ENCODE data around the gene FAM3D. TPM values are rescaled to one million over a fixed set of nuclear protein-coding genes. Genes with fewer than 3 reads are reported as not detected.
"Not testable (repeated sequence)": the region's sequence is repeated elsewhere in the genome, so short reads cannot be mapped to it uniquely, and the experiment has no call there.

FAM3D gene
- total RNA-seq, 2 donors from 2014 or later = 646 to 707 TPM

DNA sequence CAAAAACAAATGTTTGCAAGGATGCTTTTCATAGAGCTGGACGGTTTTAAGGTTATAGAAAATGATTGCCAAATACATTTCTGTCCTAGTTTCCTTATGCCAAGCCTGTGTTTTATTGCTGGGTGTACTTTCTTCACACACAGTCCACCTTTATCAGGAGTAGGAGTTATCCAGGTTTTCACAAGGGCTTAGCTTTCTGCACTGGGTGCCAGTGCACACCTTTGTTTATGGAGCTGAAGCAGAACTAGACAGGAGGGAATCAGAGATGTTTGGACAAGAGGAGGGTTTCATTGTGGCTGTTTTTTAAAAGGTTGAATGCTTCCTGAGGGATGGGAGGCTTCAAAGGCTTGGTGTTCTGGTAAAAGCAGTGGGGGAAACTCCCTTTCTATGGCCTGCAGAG lies 29.5 kb upstream of the FAM3D start:
- Histone ChIP-seq H3K27me3 (no peaks in the 10 kb centered on the region), H3K36me3 (no peaks in the 10 kb centered on the region), H3K9me3 (no peaks in the 10 kb centered on the region), H3K4me1 (peaks cover 6% of the 10 kb centered on the region), H3K9ac (ENCODE audit: low read depth in 2 of 2, low read length in 2 of 2) (peak overlapping the region in 1 of 2 donors; percentile 44), H3K27ac (peak overlapping the region; percentile 80), H3K4me3 (no peak overlapping the region)
- DNase-seq = peak; percentile 66
- TF ChIP-seq, protein P1, sequence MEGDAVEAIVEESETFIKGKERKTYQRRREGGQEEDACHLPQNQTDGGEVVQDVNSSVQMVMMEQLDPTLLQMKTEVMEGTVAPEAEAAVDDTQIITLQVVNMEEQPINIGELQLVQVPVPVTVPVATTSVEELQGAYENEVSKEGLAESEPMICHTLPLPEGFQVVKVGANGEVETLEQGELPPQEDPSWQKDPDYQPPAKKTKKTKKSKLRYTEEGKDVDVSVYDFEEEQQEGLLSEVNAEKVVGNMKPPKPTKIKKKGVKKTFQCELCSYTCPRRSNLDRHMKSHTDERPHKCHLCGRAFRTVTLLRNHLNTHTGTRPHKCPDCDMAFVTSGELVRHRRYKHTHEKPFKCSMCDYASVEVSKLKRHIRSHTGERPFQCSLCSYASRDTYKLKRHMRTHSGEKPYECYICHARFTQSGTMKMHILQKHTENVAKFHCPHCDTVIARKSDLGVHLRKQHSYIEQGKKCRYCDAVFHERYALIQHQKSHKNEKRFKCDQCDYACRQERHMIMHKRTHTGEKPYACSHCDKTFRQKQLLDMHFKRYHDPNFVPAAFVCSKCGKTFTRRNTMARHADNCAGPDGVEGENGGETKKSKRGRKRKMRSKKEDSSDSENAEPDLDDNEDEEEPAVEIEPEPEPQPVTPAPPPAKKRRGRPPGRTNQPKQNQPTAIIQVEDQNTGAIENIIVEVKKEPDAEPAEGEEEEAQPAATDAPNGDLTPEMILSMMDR (IDR thresholded peaks at IDR 0.05) = no peak
- intact Hi-C loops (cut with DNase I) = no loop called here

DNA sequence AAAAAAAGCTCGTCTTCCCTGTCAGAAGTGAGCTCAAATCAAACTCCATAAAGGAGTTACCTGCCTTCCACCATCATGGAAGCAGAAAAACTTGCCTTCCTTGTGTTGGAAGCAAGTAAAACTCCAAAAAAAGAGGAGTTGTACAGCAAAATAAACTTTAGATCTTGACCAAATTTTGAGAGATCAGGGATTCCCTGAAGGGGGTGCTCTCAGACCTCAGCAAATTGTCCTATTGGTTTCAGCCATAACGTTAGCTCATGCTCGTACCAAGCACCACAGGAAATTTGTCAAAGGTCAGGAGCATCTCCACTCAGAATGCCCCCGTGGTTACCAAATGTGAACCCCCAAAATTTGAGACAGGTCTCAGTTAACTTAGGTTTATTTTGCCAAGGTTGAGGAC lies 28.7 kb upstream of the FAM3D start:
- intact Hi-C loops (cut with DNase I); H3K9me3 ChIP-seq; H3K9ac ChIP-seq (ENCODE audit: low read depth in 2 of 2, low read length in 2 of 2); H3K4me1 ChIP-seq; DNase-seq; H3K27me3 ChIP-seq; H3K36me3 ChIP-seq; H3K4me3 ChIP-seq: not testable (repeated sequence)
- H3K27ac ChIP-seq = peak overlapping the region; percentile 80

DNA sequence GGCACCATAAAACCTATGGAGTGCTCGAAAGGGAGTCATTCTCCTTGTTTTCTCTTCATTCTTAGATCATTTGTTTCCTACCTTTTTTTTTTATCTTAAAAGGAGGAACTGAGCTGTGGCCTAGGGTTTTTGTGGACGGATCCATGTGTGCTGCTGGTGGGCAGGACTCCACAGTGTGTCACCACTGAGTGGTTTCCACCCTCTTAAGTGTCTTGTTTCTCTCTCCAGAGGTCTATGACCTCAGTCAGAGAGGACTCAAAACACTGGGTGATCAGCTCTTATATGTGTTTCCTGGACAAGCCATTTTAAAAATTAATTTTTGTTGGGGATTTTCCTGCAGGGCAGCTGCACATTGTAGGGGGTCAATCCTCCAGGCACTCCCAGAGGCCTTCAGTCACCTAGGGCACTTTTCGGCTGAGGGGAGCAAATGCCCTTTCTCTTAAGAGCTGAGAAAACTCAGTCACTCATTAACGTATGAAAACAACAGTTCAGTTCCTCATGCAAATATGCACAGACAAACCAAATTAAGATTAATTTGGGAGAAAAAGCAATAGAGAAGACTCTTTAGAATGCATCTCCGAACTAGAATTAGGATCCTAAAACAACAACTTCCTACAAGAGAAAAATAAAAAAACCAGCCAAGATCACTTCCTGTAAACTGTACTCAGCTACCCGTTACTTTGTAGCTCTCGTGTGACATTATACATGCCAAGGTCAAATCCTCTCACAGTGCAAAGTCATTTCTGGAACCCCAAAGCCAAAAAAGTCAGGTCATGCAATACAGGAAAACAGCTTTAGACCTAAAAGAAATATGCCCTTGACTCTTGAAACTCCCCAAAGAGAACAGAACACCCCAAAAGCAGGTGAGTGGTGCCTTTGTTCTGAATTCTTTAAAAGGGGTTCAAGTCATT lies 27.6 kb upstream of the FAM3D start:
- no peaks in the 10 kb centered on the region for H3K9me3 ChIP-seq
- peak overlapping the region; percentile 80 for H3K27ac ChIP-seq
- peaks cover 6% of the 10 kb centered on the region for H3K4me1 ChIP-seq
- H3K9ac ChIP-seq (ENCODE audit: low read depth in 2 of 2, low read length in 2 of 2) = peak overlapping the region in 1 of 2 donors; percentile 34
- H3K27me3 ChIP-seq = no peaks in the 10 kb centered on the region
- intact Hi-C loops (cut with DNase I) = no loop called here
- H3K36me3 ChIP-seq = no peaks in the 10 kb centered on the region
- no peak overlapping the region for H3K4me3 ChIP-seq
- TF ChIP-seq, protein P1 (IDR thresholded peaks at IDR 0.05) = no peak
- DNase-seq = no peak

DNA sequence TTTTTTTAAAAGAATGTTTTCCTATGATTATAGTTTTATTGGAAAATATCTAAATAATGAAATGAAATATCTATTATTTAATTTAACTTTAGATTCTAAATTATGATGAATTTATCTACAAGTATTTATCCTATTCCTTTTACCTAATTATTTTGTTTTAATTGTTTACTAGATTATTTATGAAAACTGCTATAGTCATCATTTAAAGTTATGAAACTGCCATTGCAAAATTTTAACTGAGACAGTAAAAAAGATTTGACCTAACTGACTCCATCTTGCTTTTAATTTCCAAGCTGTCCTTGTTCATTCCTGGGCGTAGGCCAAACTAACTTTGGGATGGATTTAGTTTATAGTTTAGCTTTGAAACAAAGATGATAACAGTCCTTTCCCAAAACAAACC lies 25.9 kb upstream of the FAM3D start:
- DNase-seq = no peak
- H3K9me3 ChIP-seq = no peaks in the 10 kb centered on the region
- H3K27ac ChIP-seq = no peak overlapping the region
- TF ChIP-seq, protein P1 (IDR thresholded peaks at IDR 0.05) = no peak
- no peak overlapping the region for H3K9ac ChIP-seq (ENCODE audit: low read depth in 2 of 2, low read length in 2 of 2)
- intact Hi-C loops (cut with DNase I) = no loop called here
- H3K27me3 ChIP-seq = no peaks in the 10 kb centered on the region
- H3K4me1 ChIP-seq = peaks cover 6% of the 10 kb centered on the region
- no peak overlapping the region for H3K4me3 ChIP-seq
- no peaks in the 10 kb centered on the region for H3K36me3 ChIP-seq

DNA sequence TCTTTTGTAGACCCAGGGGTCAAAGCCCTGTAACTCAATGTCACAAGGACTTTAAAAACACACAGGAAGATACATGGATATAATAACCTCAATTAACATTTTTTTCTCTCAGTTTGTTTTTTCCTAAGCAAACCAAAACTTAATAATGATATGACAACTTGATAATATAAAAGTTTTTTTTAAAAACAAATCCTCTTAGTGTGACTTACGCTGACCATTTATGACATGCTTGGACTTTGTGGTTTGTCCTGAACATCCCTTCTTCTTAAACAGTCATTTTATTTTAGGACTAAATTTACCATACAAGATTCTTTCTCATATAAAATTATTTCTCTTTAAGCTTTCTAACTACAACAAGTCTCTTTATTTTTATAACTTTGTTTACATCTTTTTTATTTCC lies 25.4 kb upstream of the FAM3D start:
- TF ChIP-seq, protein P1 (IDR thresholded peaks at IDR 0.05) = no peak
- Histone ChIP-seq H3K36me3 (no peaks in the 10 kb centered on the region), H3K27ac (no peak overlapping the region), H3K9me3 (no peaks in the 10 kb centered on the region), H3K27me3 (no peaks in the 10 kb centered on the region), H3K4me3 (no peak overlapping the region), H3K4me1 (peaks cover 6% of the 10 kb centered on the region), H3K9ac (ENCODE audit: low read depth in 2 of 2, low read length in 2 of 2) (no peak overlapping the region)
- DNase-seq = no peak
- intact Hi-C loops (cut with DNase I) = no loop called here

DNA sequence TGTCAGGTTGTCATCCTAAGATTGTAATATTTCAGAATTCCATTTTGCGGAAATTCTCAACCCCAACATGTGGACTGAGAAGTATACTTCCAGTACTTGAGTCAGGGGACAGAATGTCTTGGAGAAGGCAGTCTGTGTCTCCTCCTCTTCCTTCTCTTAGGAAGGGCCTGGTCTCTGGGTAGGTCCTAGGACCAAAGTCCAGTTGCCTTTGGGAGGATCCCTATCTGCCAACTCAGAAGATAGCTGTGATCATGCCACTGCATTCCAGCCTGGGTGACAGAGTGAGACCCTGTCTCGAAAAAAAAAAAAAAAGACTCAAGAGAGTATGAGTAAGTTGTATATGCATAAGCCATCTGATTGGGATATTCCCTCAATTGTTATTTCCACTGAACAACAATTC lies 23.9 kb upstream of the FAM3D start:
- no peaks in the 10 kb centered on the region for H3K9me3 ChIP-seq
- TF ChIP-seq, protein P1 (IDR thresholded peaks at IDR 0.05) = no peak
- intact Hi-C loops (cut with DNase I) = no loop called here
- H3K27ac ChIP-seq = no peak overlapping the region
- no peak overlapping the region for H3K4me3 ChIP-seq
- no peaks in the 10 kb centered on the region for H3K36me3 ChIP-seq
- H3K9ac ChIP-seq (ENCODE audit: low read depth in 2 of 2, low read length in 2 of 2) = no peak overlapping the region
- DNase-seq = no peak
- H3K4me1 ChIP-seq = no peaks in the 10 kb centered on the region
- no peaks in the 10 kb centered on the region for H3K27me3 ChIP-seq
